Heart left ventricle (tissue), 16 donors: ENCODE data around the gene HIBCH. TPM values are rescaled to one million over a fixed set of nuclear protein-coding genes. Genes with fewer than 3 reads are reported as not detected.
"Not testable (repeated sequence)": the region's sequence is repeated elsewhere in the genome, so short reads cannot be mapped to it uniquely, and the experiment has no call there.

Source experiments
- ATAC-seq, 4 donors: fragments of 200-7000 bp; cut with Tn5 transposase; one replicate each; pipeline ENCODE4 v1.9.1; 2020 to 2022; ENCODE audit warnings: moderate library complexity in 4 of 4, mild to moderate bottlenecking in 3 of 4, moderate number of reproducible peaks in 1 of 4
- DNase-seq, 5 donors: peaks; one replicate each; pipeline ENCODE4 v3.0.0-alpha.2; 2020
- H3K27ac ChIP-seq, 12 donors: fragments of 200-600 bp; sonication (generic) in 4 of 12; one replicate each; pipeline versions ENCODE4 v1.5.0 to v1.8.0; 2016 to 2022; ENCODE audit warnings: mild to moderate bottlenecking in 2 of 12
- H3K27me3 ChIP-seq, 9 donors: fragments of 200-600 bp; sonication (generic) in 2 of 9; one replicate each; pipeline versions ENCODE4 v1.5.1 to v1.8.0; 2016 to 2022; ENCODE audit warnings: mild to moderate bottlenecking in 3 of 9
- H3K36me3 ChIP-seq, 9 donors: fragments of 200-600 bp; sonication (generic) in 2 of 9; one replicate each; pipeline versions ENCODE4 v1.5.0 to v1.8.0; 2018 to 2022; ENCODE audit warnings: mild to moderate bottlenecking in 2 of 9
- H3K4me1 ChIP-seq, 12 donors: fragments of 200-600 bp; sonication (generic) in 4 of 12; one replicate each; pipeline versions ENCODE4 v1.5.0 to v1.8.0; 2016 to 2022; ENCODE audit warnings: mild to moderate bottlenecking in 3 of 12
- H3K4me3 ChIP-seq, 12 donors: fragments of 200-600 bp; sonication (generic) in 4 of 12; one replicate each; pipeline versions ENCODE4 v1.5.0 to v1.8.0; 2017 to 2022; ENCODE audit warnings: mild to moderate bottlenecking in 9 of 12, moderate library complexity in 4 of 12
- H3K9me3 ChIP-seq, 12 donors: fragments of 200-600 bp; sonication (generic) in 4 of 12; one replicate each; pipeline versions ENCODE4 v1.5.0 to v1.8.0; 2016 to 2022; ENCODE audit warnings: mild to moderate bottlenecking in 1 of 12
- CTCF ChIP-seq, 12 donors: fragments of 200-600 bp; sonication (generic) in 4 of 12; IDR thresholded peaks; one replicate each; pipeline versions ENCODE4 v1.5.0 to v1.8.0; 2018 to 2022; ENCODE audit warnings: antibody characterized with exemption in 12 of 12, mild to moderate bottlenecking in 5 of 12
- POLR2A ChIP-seq, 2 donors: fragments of 450-650 bp; IDR thresholded peaks; one replicate each; pipeline ENCODE4 v1.6.1; 2017; ENCODE audit warnings: antibody characterized with exemption in 2 of 2, mild to moderate bottlenecking in 2 of 2, moderate library complexity in 2 of 2
- WGBS, 4 donors: extraction: QIAGEN DNeasy Blood & Tissue Kit in 2 of 4; methylation state at CpG; one replicate each; pipeline versions ENCODE4 v1.1.5 to v1.1.7; 2013 to 2018; 5-methylcytosine and 5-hydroxymethylcytosine counted together
- intact Hi-C, 10 donors: fragments of 100-400 bp; cut with DNase I; formaldehyde crosslinking; loops; one replicate each; pipeline versions ENCODE4 v1.11.1 to v1.14.2; 2022
- polyA plus RNA-seq, 2 donors: library from polyadenylated mRNA; stranded (reverse); fragments of 200-250 nt; gene quantifications; one replicate each; pipeline ENCODE4 v1.2.3, GENCODE V29; 2013
- total RNA-seq, 9 donors: library from RNA; depleted of rRNA in 2 of 9; stranded (reverse); fragments of >200 nt in 2 of 9; fragmentation: NEBNext Ultra II Directional in 3 of 9; extraction: Animal tissue kit (Norgen Biotek cat#: 25700) in 3 of 9; gene quantifications; one replicate each; pipeline versions ENCODE4 v1.1.0 to v1.2.4, GENCODE V29; 2016 to 2023
- donor health status: ischemic (EF 13 %, LVEDD 7.1; RV severe dilation, severe dysfunction).
- donor health status: healthy with polysubstance abuse.
- donor health status: DM: no; HTN: yes; CAD: no.
- donor health status: DM: no; HTN: no; CAD: no.
- donor health status: ischemic (EF 25% LVEDD 6.9; RV normal size, moderate dysfunction).
- donor health status: ischemic (EF 25% LVEDD 5.7; RV mildly dilated, moderate dysfunction).
- donor health status: healthy.
- donor health status: DM: yes; HTN: yes; CAD: no.
- donor health status: ischemic (EF 35%, LVEDD 5.7; RV mildly dilated, moderate dysfunction).
- donor health status: nonischemic (EF 11% LVEDD 7.7; RV severe dilation, severe dysfunction).
- donor health status: DM: yes; HTN: yes; CAD: no.
- donor health status: PGD.
- donor health status: ischemic (EF 29% LVEDD 5.4; RV normal size, mild dysfunction).
- donor health status: nonischemic (EF 23%, LVEDD 6.1; RV moderate dilation, normal function).

The HIBCH gene
- total and polyA plus RNA-seq, 11 donors = 7.7 to 25.3 (median 21.1) TPM

GRCh38 chr2:190159453-190159852 is 160.2 kb downstream of the HIBCH start:
- H3K4me1 ChIP-seq = peaks cover 0 to 5% (median 0%) of the 10 kb centered on the region in 12 donors
- no peaks in the 10 kb centered on the region for H3K9me3 ChIP-seq
- peak overlapping the region in 1 of 12 donors; percentile 17 for H3K4me3 ChIP-seq
- peak; percentile 82 to 98 (median 97) for ATAC-seq
- no peak for TF ChIP-seq CTCF (IDR thresholded peaks at IDR 0.05)
- TF ChIP-seq POLR2A (IDR thresholded peaks at IDR 0.05) = no peak
- peak overlapping the region in 6 of 12 donors; percentile 3 to 45 (median 24) for H3K27ac ChIP-seq
- intact Hi-C loops = loop anchor here in 1 of 10 donors (10.0 kb wide), 1 partner anchor 65 kb away; no protein-coding TSS in a partner anchor
- no peaks in the 10 kb centered on the region for H3K27me3 ChIP-seq
- no peaks in the 10 kb centered on the region for H3K36me3 ChIP-seq
- DNase-seq = peak in 4 of 5 donors; percentile 28 to 42 (median 36)
- 34 to 62% (median 51%) methylated on average over 3 of the region's 3 CpGs for WGBS, 4 donors

GRCh38 chr2:190158798-190159434 is 160.7 kb downstream of the HIBCH start:
- Histone ChIP-seq H3K4me3 (no peak overlapping the region), H3K4me1 (peaks cover 0 to 5% (median 0%) of the 10 kb centered on the region in 12 donors), H3K36me3 (no peaks in the 10 kb centered on the region), H3K9me3 (no peaks in the 10 kb centered on the region), H3K27me3 (no peaks in the 10 kb centered on the region), H3K27ac (peak overlapping the region in 9 of 12 donors; percentile 3 to 58 (median 32))
- TF ChIP-seq POLR2A (IDR thresholded peaks at IDR 0.05) = no peak
- no peak for TF ChIP-seq CTCF (IDR thresholded peaks at IDR 0.05)
- WGBS, 4 donors = 60 to 79% (median 72%) methylated on average over 3 of the region's 3 CpGs
- intact Hi-C loops = loop anchor here in 1 of 10 donors (10.0 kb wide), 1 partner anchor 64 kb away; no protein-coding TSS in a partner anchor
- ATAC-seq = peak in 3 of 4 donors; percentile 32 to 46 (median 35)
- DNase-seq = no peak

DNA sequence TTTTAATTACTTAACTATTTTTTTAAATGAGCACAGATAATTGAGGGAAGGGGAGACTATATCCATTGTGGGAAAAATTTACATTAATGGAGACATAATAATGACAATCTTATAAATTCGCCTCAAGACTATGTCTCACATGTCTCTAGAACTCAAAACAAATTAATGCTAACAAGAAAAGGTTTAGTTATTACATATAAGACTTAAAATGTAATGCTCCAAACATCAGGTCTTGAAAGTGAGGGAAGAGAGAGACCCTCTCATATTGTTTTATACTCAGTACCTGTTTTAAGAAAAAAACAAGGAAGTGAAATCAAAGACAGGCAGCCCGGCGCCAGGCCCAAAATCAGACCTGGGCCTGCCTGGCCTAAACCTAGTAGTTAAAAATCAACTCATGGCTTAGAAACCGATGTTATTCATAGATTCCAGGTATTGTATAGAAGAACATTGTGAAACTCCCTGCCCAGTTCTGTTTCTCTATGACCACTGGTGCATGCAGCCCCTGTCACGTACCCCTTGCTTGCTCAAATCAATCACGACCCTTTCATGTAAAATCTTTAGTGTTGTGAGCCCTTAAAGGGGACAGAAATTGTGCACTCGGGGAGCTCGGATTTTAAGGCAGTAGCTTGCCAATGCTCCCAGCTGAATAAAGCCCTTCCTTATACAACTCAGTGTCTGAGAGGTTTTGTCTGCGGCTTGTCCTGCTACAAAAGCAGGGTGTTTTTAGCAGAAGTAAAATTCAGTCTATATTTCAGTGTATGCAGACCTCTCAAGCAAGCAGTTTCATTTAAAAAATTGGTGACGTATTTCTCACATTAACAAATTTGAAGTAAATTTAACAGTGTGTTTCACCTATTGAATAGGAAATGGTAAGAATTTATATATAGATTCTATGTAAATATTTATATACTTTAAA is 161.8 kb downstream of the HIBCH start:
- not testable (repeated sequence) for H3K27me3 ChIP-seq, DNase-seq, H3K4me3 ChIP-seq, H3K9me3 ChIP-seq, ATAC-seq, H3K27ac ChIP-seq, H3K36me3 ChIP-seq, H3K4me1 ChIP-seq
- WGBS, 4 donors = 83 to 89% (median 87%) methylated on average over 10 of the region's 10 CpGs
- intact Hi-C loops = loop anchor here in 1 of 10 donors (10.0 kb wide), 1 partner anchor 63 kb away; no protein-coding TSS in a partner anchor

- Histone ChIP-seq H3K27me3 (no peaks in the 10 kb centered on the region), H3K27ac (no peak overlapping the region), H3K9me3 (no peaks in the 10 kb centered on the region), H3K4me3 (no peak overlapping the region), H3K4me1 (peaks cover 0 to 5% (median 0%) of the 10 kb centered on the region in 12 donors), H3K36me3 (no peaks in the 10 kb centered on the region)
- DNase-seq (no peak), ATAC-seq (no peak)
- WGBS, 4 donors = 92 to 94% (median 93%) methylated on average over 4 of the region's 4 CpGs
- TF ChIP-seq CTCF (IDR thresholded peaks at IDR 0.05) (no peak), POLR2A (IDR thresholded peaks at IDR 0.05) (no peak)
- intact Hi-C loops = loop anchor here in 1 of 10 donors (10.0 kb wide), 1 partner anchor 62 kb away; no protein-coding TSS in a partner anchor
These were observed 163.0 kb downstream of the HIBCH start for GRCh38 chr2:190156530-190157212.

Other genes with a start within 250 kb of the HIBCH start
- gene INPP1, start 23.8 kb upstream of the HIBCH start, total RNA-seq = 10 to 100 TPM in 8 of 9 donors, 1 to 10 TPM in 1; 7.8 to 18.5 (median 13.1) TPM
- gene INPP1, start 23.8 kb upstream of the HIBCH start, polyA plus RNA-seq = 10 to 100 TPM; 14.1 to 26.2 TPM
- 10 to 100 TPM; 13.9 to 75.0 (median 19.3) TPM for gene MFSD6, start 88.5 kb upstream of the HIBCH start, total RNA-seq
- 10 to 100 TPM; 11.8 to 15.3 TPM for gene MFSD6, start 88.5 kb upstream of the HIBCH start, polyA plus RNA-seq
- gene NEMP2, start 214.9 kb upstream of the HIBCH start, total RNA-seq = 1 to 10 TPM in 8 of 9 donors, under 1 TPM in 1; 0.63 to 4.6 (median 2.4) TPM
- under 1 TPM; 0.42 to 0.73 TPM for gene NEMP2, start 214.9 kb upstream of the HIBCH start, polyA plus RNA-seq